GM19468 (cell line): ENCODE data around the gene HEATR1.
"Not testable (repeated sequence)": the region's sequence is repeated elsewhere in the genome, so short reads cannot be mapped to it uniquely, and the experiment has no call there.

Source experiments
- ATAC-seq: cut with Tn5 transposase; IDR thresholded peaks from one replicate; pipeline ENCODE4 v1.9.1; 2021; ENCODE audit warnings: mild to moderate bottlenecking, moderate library complexity, moderate number of reproducible peaks; ENCODE audit not compliant: unreplicated experiment; ENCODE audit errors: extremely low read depth

The HEATR1 gene

DNA sequence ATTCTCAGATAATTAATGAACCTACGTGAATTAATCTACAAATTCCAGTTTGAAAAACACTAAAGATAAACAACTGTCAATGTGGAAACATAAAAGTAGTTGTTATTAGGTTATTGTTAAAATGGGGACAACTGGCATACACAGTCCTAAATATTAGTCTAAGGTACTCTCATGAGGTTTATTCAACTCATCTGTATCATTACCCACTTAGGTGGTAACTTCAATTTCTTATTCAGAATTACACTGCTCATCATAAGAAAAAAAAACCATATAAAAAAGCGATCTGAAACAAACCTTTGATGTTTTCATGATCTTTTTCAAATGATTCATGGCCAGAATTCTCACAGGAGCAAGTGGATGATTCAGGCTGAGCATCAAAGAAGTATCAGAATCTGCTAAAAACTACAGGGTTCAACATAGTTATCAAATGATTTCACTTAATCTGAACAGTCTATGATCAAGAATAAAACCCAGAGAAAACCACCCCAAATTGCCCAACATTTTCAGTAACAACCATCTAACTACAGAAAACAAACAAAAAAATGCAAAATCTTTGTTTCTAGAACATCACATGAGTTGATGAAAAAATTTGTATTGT, 13.7 kb downstream of the HEATR1 start:
- ATAC-seq, result no peak

GRCh38 chr1:236589531-236589930, 14.8 kb downstream of the HEATR1 start:
- ATAC-seq, result no peak

DNA sequence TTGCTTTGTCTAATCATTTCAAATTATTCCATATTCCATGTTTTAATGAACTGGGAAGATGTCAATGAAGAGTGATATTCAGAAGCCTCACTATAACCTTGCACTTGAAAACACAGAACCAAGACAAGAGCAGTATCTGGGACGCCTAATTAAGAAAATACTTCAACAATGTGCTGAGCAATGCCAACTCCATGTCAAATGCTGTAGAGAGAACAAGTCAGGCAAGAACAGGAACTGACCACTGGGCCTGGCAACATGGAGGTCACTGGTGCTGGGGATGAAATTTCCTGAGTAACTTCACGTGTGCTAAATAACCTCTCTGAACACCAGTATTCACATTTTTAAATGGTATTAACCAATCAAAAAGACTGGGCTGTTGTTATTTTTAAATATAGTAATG, 22.8 kb downstream of the HEATR1 start:
- no peak for ATAC-seq

GRCh38 chr1:236580404-236580803, 23.9 kb downstream of the HEATR1 start:
- ATAC-seq, result not testable (repeated sequence)

DNA sequence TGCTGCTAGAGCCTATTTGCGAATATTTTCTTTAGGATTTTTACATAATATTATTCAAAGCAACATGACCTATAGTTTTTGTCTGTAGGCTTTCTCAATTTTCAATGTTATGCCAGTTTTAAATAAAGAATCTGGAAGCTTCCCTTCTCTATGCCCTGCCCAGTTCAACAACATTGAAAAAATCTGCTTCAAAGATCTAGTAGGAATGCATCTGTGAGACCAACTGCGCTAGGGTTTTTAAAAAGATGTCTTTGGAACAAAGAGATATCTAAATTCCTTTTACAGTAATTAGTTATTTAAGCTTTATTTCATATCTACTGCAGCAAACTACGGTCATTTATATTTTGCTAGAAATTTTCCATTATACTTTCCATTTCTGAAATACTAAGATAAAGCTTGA, 25.7 kb downstream of the HEATR1 start:
- no peak for ATAC-seq

DNA sequence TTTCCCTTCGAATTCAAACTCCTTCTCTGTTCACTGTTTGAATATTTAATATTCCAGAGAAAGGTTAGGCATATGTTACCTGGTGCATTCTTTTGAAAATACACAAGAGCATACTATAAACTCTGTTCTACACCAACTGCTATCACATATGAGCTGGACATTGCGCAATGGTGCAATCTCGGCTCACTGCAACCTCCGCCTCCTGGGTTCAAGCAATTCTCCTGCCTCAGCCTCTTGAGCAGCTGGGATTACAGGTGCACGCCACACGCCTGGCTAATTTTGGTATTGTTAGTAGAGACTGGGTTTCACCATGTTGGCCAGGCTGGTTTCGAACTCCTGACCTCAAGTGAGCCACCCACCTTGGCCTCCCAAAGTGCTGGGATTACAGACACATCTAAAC, 27.3 kb downstream of the HEATR1 start:
- not testable (repeated sequence) for ATAC-seq

- no peak for ATAC-seq
Measured at GRCh38 chr1:236576004-236576403, 28.3 kb downstream of the HEATR1 start.

- no peak for ATAC-seq
Measured at GRCh38 chr1:236575523-236575922, 28.8 kb downstream of the HEATR1 start.

DNA sequence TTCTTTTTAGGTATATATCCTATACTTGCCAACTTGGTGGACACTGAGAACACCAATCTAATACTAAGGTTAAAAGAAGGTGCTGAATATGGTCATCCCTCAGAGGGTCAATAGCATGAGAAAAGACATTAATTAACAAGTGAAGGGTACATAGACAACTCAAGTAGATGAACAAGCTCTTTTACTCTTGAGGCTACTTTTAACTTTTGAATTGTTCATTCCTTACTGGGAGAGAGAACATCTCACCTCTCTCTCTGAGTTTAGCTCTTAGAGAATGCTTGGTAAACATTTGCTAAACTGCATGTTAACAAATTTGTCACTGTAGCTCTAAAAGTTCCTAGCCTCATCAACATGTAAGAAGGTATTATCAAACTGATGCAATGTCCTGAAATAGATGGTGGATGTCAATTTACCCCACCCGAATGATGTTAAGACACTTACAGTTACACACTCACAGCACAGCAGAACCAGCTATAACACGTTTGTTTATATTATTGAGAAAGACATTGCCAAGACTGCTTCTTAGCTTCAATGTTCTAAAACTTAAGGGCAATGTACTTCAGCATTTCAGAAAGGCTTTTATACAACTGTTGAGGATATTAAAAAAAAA, 35.9 kb downstream of the HEATR1 start:
- no peak for ATAC-seq

- ATAC-seq, result no peak
Measured at GRCh38 chr1:236565530-236565929, 38.8 kb downstream of the HEATR1 start.

- ATAC-seq, result no peak
Measured at GRCh38 chr1:236561976-236562375, 42.3 kb downstream of the HEATR1 start.

DNA sequence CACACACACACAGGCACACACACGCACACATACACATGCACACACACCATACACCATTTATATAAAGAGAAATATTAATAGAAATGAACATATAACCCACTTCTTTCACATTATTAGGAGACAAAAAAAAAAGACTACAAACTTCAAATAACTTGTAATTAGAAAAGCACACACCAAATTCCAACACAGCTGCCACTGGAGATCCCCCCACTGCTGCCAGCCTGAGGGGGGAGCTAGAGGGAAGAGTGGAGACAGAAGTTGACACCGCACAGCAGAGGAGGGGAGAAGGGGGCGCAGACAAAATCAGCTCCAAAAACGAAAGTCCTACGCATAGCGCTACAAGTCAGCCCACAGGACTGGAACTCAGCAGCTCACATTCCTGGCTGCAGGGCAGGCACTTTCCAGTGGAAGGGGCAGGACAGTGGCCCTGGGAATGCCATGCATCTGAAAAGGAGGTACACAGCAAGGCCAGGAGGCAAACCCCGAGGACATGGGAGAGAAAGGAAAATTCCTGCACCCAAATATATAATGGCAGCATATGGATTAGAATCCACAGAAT, 44.0 kb downstream of the HEATR1 start:
- no peak for ATAC-seq

- ATAC-seq, result no peak
Measured at GRCh38 chr1:236558846-236559245, 45.5 kb downstream of the HEATR1 start.

- no peak for ATAC-seq
Measured at GRCh38 chr1:236558081-236558480, 46.2 kb downstream of the HEATR1 start.

- no peak for ATAC-seq
Measured at GRCh38 chr1:236556606-236557005, 47.7 kb downstream of the HEATR1 start.

DNA sequence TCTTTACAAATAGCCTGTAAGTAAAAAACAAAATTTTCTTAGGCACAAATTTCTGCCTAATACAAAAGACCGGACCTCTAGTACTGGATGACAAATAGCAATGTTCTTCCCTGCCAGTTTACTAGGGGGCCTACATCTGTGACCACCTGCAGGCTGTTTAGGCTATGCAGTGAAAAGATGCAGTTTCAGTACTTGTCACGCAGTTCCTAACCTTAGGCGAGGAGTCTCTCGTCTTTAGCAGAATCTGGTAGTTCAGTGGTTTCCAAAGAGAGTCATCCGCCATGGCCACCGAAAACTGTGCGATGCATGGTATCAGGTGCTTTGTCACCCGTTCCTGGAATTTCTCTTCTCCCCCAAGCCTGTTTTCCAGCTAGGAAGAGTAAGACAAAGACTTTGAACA, 50.9 kb downstream of the HEATR1 start:
- no peak for ATAC-seq

- ATAC-seq, result no peak
Measured at GRCh38 chr1:236552901-236553300, 51.4 kb downstream of the HEATR1 start.

- ATAC-seq, result no peak
Measured at GRCh38 chr1:236552096-236552495, 52.2 kb downstream of the HEATR1 start.

GRCh38 chr1:236550961-236551851, 53.1 kb downstream of the HEATR1 start:
- no peak for ATAC-seq

DNA sequence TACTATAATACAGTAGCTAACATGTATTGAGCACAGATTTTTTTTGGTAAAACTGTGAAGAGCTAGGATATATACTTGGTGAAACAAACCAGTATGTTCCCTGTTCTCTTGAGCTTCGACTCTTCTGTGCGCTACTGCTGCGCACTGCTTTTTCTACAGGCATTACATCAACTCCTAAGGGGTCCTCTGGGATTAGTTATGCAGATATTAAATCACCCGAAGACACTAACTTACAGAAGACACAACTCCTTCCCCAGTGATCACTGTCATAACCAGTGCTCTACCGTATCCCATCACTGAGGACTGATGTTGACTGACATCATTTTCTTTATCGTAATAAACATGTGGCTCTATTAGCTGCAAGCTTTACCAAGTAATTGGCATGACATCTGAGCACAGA, 55.9 kb downstream of the HEATR1 start:
- ATAC-seq, result no peak

DNA sequence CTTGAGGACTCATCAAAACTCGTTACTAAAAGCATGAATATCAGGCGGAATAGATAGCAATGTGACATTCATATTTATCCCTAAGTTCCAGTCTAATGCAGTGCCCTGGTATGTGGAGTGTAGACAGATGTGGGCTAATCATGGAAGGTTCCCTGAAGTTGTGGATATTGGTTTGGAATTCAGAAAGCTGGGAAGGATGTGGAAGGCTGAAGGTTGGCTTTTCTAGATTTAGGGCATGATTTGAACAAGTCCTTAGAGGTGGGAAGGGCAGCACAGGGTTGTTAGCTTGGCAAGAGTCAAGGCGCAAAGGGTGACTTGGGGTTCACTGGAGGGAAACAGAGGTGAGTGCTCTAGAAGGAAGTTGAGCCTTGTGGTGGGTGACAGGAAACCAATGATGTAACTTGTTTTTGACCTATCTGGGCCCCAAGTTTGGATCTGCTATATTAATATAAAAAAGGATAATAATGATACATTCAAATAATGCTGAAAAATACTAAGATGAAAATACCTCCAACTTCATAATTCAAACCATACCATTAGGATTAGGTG, 58.6 kb downstream of the HEATR1 start:
- ATAC-seq, result no peak
